Lower leg skin (tissue), 3 donors: ENCODE measurements around the gene ZNF662.

Experiments
- CTCF ChIP-seq, 3 donors: fragments of 450-650 bp; IDR thresholded peaks; one replicate each; pipeline ENCODE4 v1.5.1; 2016; ENCODE audit warnings: antibody characterized with exemption in 3 of 3, mild to moderate bottlenecking in 3 of 3, moderate library complexity in 2 of 3
- POLR2A ChIP-seq, 2 donors: fragments of 450-650 bp; IDR thresholded peaks; one replicate each; pipeline ENCODE4 v1.6.1; 2016 to 2017; ENCODE audit warnings: antibody characterized with exemption in 2 of 2, mild to moderate bottlenecking in 1 of 2, moderate library complexity in 1 of 2

- TF ChIP-seq CTCF (IDR thresholded peaks at IDR 0.05) (no peak), POLR2A (IDR thresholded peaks at IDR 0.05) (no peak)
Observed at GRCh38 chr3:42964266-42964665, 58.3 kb downstream of the ZNF662 start.
